Glutamatergic neuron (in vitro differentiated cells): ENCODE measurements around the gene C7orf25. TPM values are rescaled to one million over a fixed set of nuclear protein-coding genes. Genes with fewer than 3 reads are reported as not detected.
"Not testable (repeated sequence)": the region's sequence is repeated elsewhere in the genome, so short reads cannot be mapped to it uniquely, and the experiment has no call there.

Experiments used
- DNase-seq: peaks from one replicate; pipeline ENCODE4 v3.0.0; 2022
- H3K27ac Mint-ChIP-seq: one replicate; pipeline ENCODE4 v1.8.0; 2020; ENCODE audit warnings: mild to moderate bottlenecking, mixed read lengths, inconsistent platforms; ENCODE audit not compliant: unreplicated experiment
- H3K27me3 Mint-ChIP-seq: one replicate; pipeline ENCODE4 v1.8.0; 2020; ENCODE audit warnings: mild to moderate bottlenecking, moderate library complexity, mixed read lengths, inconsistent platforms; ENCODE audit not compliant: unreplicated experiment
- H3K36me3 Mint-ChIP-seq: one replicate; pipeline ENCODE4 v1.8.0; 2020; ENCODE audit warnings: mild to moderate bottlenecking, mixed read lengths, inconsistent platforms; ENCODE audit not compliant: unreplicated experiment
- H3K4me1 Mint-ChIP-seq: one replicate; pipeline ENCODE4 v1.8.0; 2020; ENCODE audit warnings: mild to moderate bottlenecking, low read depth, mixed read lengths, inconsistent platforms; ENCODE audit not compliant: unreplicated experiment
- H3K4me3 Mint-ChIP-seq: one replicate; pipeline ENCODE4 v1.8.0; 2020; ENCODE audit warnings: mild to moderate bottlenecking, mixed read lengths, inconsistent platforms; ENCODE audit not compliant: unreplicated experiment
- H3K9me3 Mint-ChIP-seq: one replicate; pipeline ENCODE4 v1.8.0; 2020; ENCODE audit warnings: mild to moderate bottlenecking, moderate library complexity, mixed read lengths, inconsistent platforms; ENCODE audit not compliant: unreplicated experiment
- CTCF ChIP-seq: fragments of 200-600 bp; sonication (generic); IDR thresholded peaks from one replicate; pipeline ENCODE4 v1.5.0; 2021; ENCODE audit not compliant: partially characterized antibody, unreplicated experiment
- total RNA-seq: library from RNA; stranded (reverse); fragmentation: NEBNext Ultra II Directional; extraction: Animal tissue kit (Norgen Biotek cat#: 25700); gene quantifications from one replicate; pipeline ENCODE4 v1.2.1, GENCODE V29; 2021; ENCODE audit not compliant: unreplicated experiment

The C7orf25 gene
- total RNA-seq, 1 donor from 2014 or later: 3.6 TPM

- Mint-ChIP-seq H3K9me3 (peaks cover 2% of the 10 kb centered on the region), H3K4me3 (no peak overlapping the region), H3K4me1 (no peaks in the 10 kb centered on the region), H3K27ac (no peak overlapping the region), H3K27me3 (no peaks in the 10 kb centered on the region), H3K36me3 (no peaks in the 10 kb centered on the region)
- DNase-seq: no peak
- no peak for TF ChIP-seq CTCF
These were observed 11.0 kb downstream of the C7orf25 start for GRCh38 chr7:42900842-42901241.

- Mint-ChIP-seq H3K4me3 (no peak overlapping the region), H3K4me1 (no peaks in the 10 kb centered on the region), H3K27ac (no peak overlapping the region), H3K27me3 (peaks cover 2% of the 10 kb centered on the region), H3K9me3 (peaks cover 4% of the 10 kb centered on the region), H3K36me3 (peaks cover 5% of the 10 kb centered on the region)
- DNase-seq: no peak
- no peak for TF ChIP-seq CTCF
These were observed 18.3 kb downstream of the C7orf25 start for GRCh38 chr7:42893346-42894240.

DNA sequence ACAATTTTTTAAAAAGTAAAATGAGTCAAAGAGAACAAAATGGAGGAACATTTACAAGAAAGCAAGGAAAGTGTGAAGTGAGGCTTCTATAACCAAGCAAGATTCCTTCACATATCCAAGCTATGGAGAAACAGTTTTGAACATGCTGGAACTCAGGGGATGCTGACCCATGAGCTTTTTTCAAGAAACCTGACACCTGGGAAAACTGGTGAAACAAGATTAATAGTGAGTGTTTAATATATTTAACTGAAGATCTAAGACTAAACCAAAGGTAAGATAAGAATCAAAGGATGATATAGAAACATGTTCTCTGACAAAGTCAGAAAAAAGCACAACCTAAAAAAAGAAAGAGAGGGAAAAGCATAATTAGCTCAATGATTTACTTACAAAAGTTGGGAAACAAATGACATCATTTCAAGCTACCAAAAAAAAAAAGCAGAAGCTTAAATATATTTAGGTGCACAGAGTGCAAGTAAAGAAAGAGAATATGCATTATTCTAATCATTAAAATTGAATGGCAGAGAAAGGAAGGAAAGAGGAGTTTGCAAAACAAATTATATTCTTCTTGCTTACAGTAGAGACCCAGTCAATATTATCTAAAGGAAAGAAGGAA, 24.9 kb downstream of the C7orf25 start:
- Mint-ChIP-seq H3K27ac (no peak overlapping the region), H3K4me3 (peak overlapping the region; percentile 90), H3K4me1 (peaks cover 8% of the 10 kb centered on the region), H3K9me3 (peaks cover 4% of the 10 kb centered on the region), H3K36me3 (no peaks in the 10 kb centered on the region), H3K27me3 (peaks cover 2% of the 10 kb centered on the region)
- TF ChIP-seq CTCF: no peak
- DNase-seq: no peak

- Mint-ChIP-seq H3K4me1 (peaks cover 8% of the 10 kb centered on the region), H3K4me3 (no peak overlapping the region), H3K36me3 (no peaks in the 10 kb centered on the region), H3K27me3 (peaks cover 2% of the 10 kb centered on the region), H3K9me3 (peaks cover 4% of the 10 kb centered on the region), H3K27ac (no peak overlapping the region)
- no peak for DNase-seq
- TF ChIP-seq CTCF: peak; percentile 39
These were observed 25.7 kb downstream of the C7orf25 start for GRCh38 chr7:42886129-42886528.

GRCh38 chr7:42885183-42885582, 26.7 kb downstream of the C7orf25 start:
- not testable (repeated sequence) for H3K4me3 Mint-ChIP-seq, DNase-seq, H3K9me3 Mint-ChIP-seq, H3K27ac Mint-ChIP-seq, H3K36me3 Mint-ChIP-seq, H3K27me3 Mint-ChIP-seq, H3K4me1 Mint-ChIP-seq
